GM19468 (cell line): ENCODE results near the gene C2orf78.
"Not testable (repeated sequence)": the region's sequence is repeated elsewhere in the genome, so short reads cannot be mapped to it uniquely, and the experiment has no call there.

Source experiments
- ATAC-seq: cut with Tn5 transposase; IDR thresholded peaks from one replicate; pipeline ENCODE4 v1.9.1; 2021; ENCODE audit warnings: mild to moderate bottlenecking, moderate library complexity, moderate number of reproducible peaks; ENCODE audit not compliant: unreplicated experiment; ENCODE audit errors: extremely low read depth

C2orf78 gene

GRCh38 chr2:73778867-73779466 lies 5.0 kb upstream of the C2orf78 start:
- not testable (repeated sequence) for ATAC-seq

DNA sequence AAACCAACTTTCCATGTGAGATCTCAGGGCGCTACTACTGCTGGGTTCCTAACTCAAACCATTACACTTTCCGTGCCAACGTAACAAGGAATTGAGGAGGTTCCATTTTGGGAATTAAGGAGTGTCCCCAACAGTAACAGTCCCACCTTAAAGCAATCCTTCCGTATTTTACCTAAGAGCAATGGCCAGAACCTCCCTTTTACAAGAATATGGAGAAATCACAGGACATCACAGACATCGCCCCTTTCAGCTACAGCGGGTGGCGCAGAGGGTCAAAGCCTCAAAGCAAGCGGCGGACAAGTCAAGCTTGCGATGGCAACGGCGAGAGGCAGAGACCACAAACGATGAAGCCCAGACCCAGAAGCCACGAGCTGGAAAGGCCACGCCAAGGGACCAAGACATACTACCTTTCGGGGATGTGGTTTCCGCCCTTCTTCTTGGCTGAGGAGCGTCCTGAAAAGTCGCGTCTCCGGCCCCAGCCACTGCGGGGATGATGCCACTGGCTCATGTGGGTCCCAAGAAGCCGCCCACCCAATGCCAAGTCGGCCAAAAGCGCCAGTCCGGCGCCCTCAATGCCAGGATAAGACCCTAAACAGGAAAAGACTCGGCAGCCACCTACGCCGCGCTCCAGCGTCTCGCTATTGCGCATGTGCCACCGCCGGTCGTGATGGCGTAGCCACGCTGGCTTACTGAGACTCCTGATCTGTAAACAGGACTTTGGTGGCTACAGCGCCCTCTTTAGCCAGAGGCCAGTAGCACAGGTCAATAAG lies 4.3 kb upstream of the C2orf78 start, which contains the start of gene DUSP11:
Gene DUSP11, minus strand, starts transcription at position 637 of the 770 bp plus-strand sequence. Its CDS starts 129 bp downstream, at position 508.
- peak; percentile 99 for ATAC-seq

DNA sequence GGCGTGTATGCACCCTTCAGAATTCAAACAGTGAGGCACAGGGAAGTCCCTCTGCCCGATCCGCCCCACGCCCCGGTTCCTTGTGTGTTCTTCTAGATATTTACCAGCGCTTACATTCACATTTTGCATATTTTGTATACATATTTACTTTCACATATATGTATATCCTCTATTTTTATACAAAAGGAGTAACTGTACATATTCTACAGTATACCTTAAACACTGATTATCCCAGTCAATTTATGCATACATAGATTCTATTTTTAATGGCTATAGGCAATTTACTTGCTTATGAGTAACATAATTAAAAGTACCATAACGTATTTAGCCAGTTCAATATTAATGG lies 3.8 kb upstream of the C2orf78 start:
- ATAC-seq, result no peak

- ATAC-seq, result not testable (repeated sequence)
These were observed 581 bp upstream of the C2orf78 start for GRCh38 chr2:73783402-73783801.

GRCh38 chr2:73811878-73812277 lies 27.9 kb downstream of the C2orf78 start:
- ATAC-seq, result no peak

- ATAC-seq, result no peak
These were observed 28.7 kb downstream of the C2orf78 start for GRCh38 chr2:73812635-73813034.

GRCh38 chr2:73818296-73818695 lies 34.3 kb downstream of the C2orf78 start:
- no peak for ATAC-seq

DNA sequence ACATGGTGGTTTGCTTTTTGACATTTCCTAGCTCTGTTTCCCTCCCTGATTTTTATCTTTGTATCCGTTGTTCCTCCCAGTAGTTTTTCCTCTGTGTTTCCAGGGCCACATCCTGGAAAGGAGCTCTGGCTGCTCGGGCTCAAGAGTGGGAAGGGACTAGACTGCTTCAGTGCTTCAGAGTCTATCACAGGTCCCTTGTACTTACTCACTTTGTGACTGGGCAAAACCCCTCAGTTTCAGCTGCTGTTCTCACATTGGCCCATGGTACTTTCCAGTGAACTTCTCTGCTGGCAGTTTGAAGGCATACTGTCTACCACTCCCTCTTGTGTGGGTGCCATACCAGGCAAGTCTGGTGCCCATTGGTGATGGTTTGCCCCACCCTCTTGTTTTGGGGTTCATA lies 37.2 kb downstream of the C2orf78 start:
- ATAC-seq, result peak; percentile 46

DNA sequence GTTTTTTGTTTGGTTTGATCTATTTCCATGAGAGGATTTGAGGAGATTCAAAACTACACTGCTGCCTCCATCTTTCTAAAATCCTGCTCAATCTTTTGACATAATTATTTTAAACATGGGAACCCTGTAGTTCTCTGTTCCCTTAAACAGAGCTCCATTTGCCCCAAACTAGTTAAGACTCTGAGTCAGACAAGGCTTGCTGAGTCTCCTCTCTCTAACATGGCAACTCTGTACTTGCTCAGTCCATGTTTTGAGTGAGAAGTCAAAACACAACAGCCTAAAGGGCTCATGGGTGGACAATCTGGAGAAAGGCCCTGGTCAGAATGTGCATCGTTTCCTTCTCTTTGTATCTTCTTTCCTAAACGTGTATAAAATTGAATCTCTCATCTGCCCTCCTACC lies 37.7 kb downstream of the C2orf78 start:
- no peak for ATAC-seq

DNA sequence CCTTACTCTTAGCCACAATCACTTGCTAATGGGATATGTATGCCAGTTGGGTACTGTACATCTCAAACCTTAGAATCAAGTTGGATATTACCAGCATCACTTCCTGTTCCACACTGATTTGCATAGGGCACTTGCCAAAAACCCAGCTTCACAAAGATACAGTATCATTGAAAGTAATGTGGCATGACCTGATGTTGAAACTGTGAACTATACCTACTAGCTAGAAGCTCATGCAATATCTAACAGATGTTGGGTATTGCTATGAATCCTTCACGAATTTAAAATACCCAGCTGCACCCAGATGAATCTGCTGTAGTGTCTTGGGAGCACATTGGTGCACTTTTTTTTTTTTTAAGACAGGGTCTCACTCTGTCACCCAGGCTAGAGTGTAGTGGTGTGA lies 38.3 kb downstream of the C2orf78 start:
- peak; percentile 80 for ATAC-seq

DNA sequence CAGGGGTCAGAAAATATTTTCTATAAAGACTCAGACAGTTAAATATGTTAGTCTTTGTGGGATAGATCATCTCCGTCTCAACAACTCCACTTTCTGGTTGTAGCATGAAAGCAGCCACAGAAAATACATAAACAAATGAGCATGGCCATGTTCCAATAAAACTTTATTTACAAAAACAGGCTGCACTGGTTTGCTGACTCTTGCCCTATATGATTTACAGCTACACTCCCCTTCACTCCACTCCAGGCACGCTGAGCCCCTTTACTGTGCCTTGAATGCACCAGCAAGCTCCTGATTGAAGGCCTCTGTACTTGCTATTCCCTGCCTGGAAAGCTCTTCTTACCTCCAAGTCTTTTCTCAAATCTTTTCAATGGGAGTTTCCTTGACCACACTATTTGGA lies 39.0 kb downstream of the C2orf78 start:
- no peak for ATAC-seq

DNA sequence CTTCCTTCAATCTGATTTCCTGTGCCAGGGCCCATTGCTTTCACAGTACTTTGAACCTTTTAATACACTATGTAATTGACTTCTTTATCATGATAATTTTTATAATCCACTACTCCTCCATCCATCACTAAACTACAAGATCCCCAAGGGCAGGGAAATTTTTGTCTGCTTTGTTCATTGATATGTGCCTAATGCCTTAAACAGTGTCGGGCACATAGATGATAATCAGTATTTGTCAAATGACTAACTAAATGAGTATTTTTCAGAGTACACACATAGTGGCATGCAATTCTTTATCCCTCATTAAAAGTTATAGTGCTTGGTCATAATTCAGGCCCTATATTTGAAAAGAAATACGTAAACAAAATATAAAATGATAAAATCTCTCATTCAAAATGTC lies 39.4 kb downstream of the C2orf78 start:
- no peak for ATAC-seq

- ATAC-seq, result no peak
These were observed 40.0 kb downstream of the C2orf78 start for GRCh38 chr2:73823916-73824523.

- ATAC-seq, result no peak
These were observed 41.4 kb downstream of the C2orf78 start for GRCh38 chr2:73825408-73825807.

DNA sequence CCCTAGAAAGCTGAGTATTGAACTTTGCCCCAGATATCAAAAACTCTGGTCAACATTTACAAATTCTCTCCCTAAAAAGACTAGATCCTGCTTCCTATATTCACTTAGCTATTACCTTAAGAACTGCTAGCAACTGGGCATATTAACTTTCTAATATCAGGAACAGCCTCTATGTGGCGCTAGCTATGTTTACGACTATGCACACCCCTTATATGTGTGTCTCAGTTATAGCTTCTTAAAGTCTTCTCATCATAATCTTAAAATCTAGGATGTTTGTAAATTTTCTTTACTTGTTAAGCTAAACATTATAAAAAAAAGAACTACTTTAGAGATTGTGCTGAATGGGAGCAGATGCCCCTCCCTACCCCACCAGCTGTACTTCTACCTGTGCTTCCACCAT lies 43.0 kb downstream of the C2orf78 start:
- ATAC-seq, result no peak

DNA sequence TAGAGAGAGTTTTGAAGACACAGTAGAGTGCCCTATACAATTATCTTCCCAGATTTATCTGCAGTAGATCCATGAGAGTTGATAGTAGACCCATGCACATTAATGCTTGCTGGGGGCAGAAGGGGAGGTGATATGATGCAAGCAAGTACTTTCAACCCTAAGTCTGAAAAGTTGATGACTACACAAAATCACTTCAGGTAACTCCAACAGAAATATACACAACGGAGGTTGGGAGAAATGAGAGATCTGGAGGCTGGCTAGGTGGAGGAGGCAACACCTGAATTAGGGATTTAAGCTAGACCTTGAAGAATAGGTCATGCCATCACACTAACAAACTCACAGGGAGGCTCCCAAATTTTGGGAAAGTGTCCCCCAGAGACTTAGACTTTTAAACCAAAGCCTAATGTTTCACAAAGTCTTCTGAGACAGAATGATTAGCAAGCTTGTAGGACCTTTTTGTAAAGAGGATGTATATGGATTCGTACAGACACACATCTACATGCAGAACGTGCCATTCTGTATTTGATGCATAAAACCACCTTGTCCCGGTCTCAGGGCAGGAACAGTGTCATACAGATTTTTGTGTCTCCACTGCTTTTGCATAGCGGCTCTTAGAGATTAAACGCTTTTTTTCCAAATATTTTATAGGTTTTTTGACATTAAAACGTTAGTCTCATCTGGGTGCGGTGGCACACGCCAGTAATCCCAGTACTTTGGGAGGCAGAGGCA lies 43.8 kb downstream of the C2orf78 start:
- ATAC-seq, result no peak

GRCh38 chr2:73828389-73828817 lies 44.4 kb downstream of the C2orf78 start:
- no peak for ATAC-seq

- ATAC-seq, result peak; percentile 55
These were observed 45.0 kb downstream of the C2orf78 start, which contains the start of gene STAMBP for GRCh38 chr2:73828818-73829570. Gene STAMBP, plus strand, starts transcription at chr2:73828961. Its CDS starts 1,896 bp downstream, at chr2:73830857.

- no peak for ATAC-seq
These were observed 47.0 kb downstream of the C2orf78 start for GRCh38 chr2:73830871-73831401.

DNA sequence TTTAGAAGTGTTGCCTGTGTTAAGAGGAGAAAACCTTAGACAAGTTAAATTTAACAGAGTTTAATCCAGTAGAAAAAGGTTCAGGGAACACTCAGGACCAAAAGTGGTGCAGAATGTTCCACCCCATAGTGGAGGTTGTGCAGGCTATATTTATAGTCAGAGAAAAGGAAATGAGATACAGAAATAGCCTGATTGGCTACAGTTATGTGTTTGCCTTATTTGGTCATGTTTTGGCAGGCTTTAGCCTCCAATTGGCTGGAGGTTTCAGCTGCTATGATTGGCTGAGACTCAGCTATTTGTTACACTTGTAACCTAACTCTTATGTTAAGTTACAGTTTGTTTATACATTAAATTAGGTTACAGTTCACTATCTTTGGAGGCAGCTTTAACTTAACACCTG lies 48.9 kb downstream of the C2orf78 start:
- no peak for ATAC-seq
